Tibial artery (tissue), 4 donors: ENCODE results near the gene SCN1A.

ENCODE experiments used
- DNase-seq, 2 donors: peaks; one replicate each; pipeline ENCODE4 v3.0.0-alpha.2; 2019
- H3K27ac ChIP-seq, 2 donors: fragments of 200-600 bp; sonication (generic) in 1 of 2; 1 replicate in 1 of 2; 2 replicates in 1 of 2; pipeline ENCODE4 v1.5.1; 2018 to 2019; ENCODE audit warnings: mild to moderate bottlenecking in 1 of 2
- H3K27me3 ChIP-seq, 2 donors: fragments of 200-600 bp; sonication (generic) in 1 of 2; one replicate each; pipeline versions ENCODE4 v1.5.1 to v1.6.0; 2016 to 2019
- H3K36me3 ChIP-seq, 3 donors: fragments of 200-600 bp; sonication (generic) in 2 of 3; one replicate each; pipeline ENCODE4 v1.5.1; 2016 to 2019; ENCODE audit warnings: mild to moderate bottlenecking in 2 of 3
- H3K4me1 ChIP-seq, 4 donors: fragments of 200-600 bp; sonication (generic) in 2 of 4; 1 replicate in 3 of 4; 2 replicates in 1 of 4; pipeline ENCODE4 v1.5.1; 2016 to 2019
- H3K4me3 ChIP-seq, 2 donors: fragments of 200-600 bp; sonication (generic) in 1 of 2; 1 replicate in 1 of 2; 2 replicates in 1 of 2; pipeline ENCODE4 v1.5.1; 2018 to 2019; ENCODE audit warnings: mild to moderate bottlenecking in 2 of 2
- H3K9me3 ChIP-seq, 3 donors: fragments of 200-600 bp; sonication (generic) in 1 of 3; one replicate each; pipeline ENCODE4 v1.5.1; 2016 to 2019
- CTCF ChIP-seq, 2 experiments: fragments of 200-600 bp in 1 of 2; fragments of 450-650 bp in 1 of 2; IDR thresholded peaks; one replicate each; pipeline ENCODE4 v1.5.1; 2017 to 2019; ENCODE audit warnings: antibody characterized with exemption in 2 of 2, mild to moderate bottlenecking in 1 of 2, moderate library complexity in 1 of 2
- intact Hi-C: fragments of 100-400 bp; cut with DNase I; formaldehyde crosslinking; loops from one replicate; pipeline ENCODE4 v1.15.0; 2023; ENCODE audit warnings: low total_unique reads

The SCN1A gene

DNA sequence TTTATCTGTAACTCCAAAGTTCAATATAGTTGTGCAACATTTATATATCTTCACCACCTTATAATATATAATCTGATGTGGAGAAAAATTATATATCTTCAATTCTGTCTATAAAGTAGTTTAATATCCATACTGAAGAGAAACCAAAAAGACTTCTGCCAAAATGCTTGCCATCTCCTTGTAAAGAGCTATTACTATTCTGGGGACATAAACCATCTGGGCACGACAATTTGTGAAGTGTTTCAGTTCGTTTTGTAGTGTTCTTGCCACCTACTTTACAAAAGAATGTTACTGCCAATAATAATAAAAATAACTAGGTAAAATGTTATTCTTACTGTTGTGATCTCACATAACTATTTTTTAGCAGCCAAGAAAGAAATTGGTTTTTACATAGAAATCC lies 45.1 kb downstream of the SCN1A start:
- H3K36me3 ChIP-seq: no peaks in the 10 kb centered on the region
- no peaks in the 10 kb centered on the region for H3K27me3 ChIP-seq
- no peak for TF ChIP-seq CTCF (IDR thresholded peaks at IDR 0.05)
- DNase-seq: no peak
- no peak overlapping the region for H3K27ac ChIP-seq
- no peaks in the 10 kb centered on the region for H3K9me3 ChIP-seq
- H3K4me3 ChIP-seq: no peak overlapping the region
- intact Hi-C loops: no loop called here
- no peaks in the 10 kb centered on the region for H3K4me1 ChIP-seq

DNA sequence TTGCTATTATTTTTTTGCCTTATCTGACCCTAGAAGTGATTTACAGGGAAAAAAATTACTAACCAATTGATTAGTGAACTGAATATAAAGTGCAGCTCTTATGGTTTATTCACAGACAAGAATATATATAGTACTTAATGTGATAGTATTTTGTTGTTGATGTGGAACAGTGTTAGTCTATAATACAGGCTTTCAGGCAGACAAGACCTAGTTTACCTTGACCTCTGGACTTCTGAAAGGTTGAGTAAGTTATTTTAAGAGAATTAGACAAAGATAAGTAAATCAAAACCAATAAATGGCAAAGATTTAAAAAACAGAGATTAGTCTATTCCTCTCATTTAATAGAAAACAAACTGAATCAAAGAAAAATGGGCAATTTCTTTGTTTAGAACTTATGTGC lies 46.0 kb downstream of the SCN1A start:
- Histone ChIP-seq H3K4me3 (no peak overlapping the region), H3K27ac (no peak overlapping the region), H3K27me3 (no peaks in the 10 kb centered on the region), H3K9me3 (no peaks in the 10 kb centered on the region), H3K4me1 (no peaks in the 10 kb centered on the region), H3K36me3 (no peaks in the 10 kb centered on the region)
- DNase-seq: no peak
- intact Hi-C loops: no loop called here
- no peak for TF ChIP-seq CTCF (IDR thresholded peaks at IDR 0.05)

DNA sequence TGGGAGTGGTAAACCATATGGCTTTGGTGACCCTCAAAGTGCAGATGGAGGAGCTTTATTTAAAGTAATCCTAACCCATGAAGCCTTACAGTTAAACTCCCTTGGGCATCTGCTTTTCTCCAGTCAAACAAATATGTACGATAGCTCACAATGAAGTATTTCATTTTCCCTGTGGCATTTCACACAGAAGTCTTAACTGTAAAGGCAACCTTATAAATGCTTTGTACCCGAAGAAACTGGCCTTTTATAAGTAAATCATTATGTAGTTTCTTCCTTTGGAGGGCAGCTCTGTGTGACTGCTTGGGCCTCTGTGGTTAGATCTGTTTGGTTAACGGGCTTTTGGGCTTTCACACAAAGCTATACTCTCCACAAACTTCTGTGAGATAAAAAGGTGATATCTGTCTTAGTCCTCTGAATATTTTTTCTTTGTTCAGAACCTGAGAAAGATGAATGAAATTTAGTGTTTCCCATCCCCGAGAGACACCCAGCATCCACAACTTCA lies 46.6 kb downstream of the SCN1A start:
- no peaks in the 10 kb centered on the region for H3K4me1 ChIP-seq
- no peak overlapping the region for H3K27ac ChIP-seq
- H3K9me3 ChIP-seq: no peaks in the 10 kb centered on the region
- TF ChIP-seq CTCF (IDR thresholded peaks at IDR 0.05): no peak
- no peaks in the 10 kb centered on the region for H3K27me3 ChIP-seq
- intact Hi-C loops: no loop called here
- H3K4me3 ChIP-seq: no peak overlapping the region
- no peaks in the 10 kb centered on the region for H3K36me3 ChIP-seq
- DNase-seq: no peak

- TF ChIP-seq CTCF (IDR thresholded peaks at IDR 0.05): no peak
- Histone ChIP-seq H3K4me1 (no peaks in the 10 kb centered on the region), H3K27ac (no peak overlapping the region), H3K36me3 (no peaks in the 10 kb centered on the region), H3K4me3 (no peak overlapping the region), H3K9me3 (no peaks in the 10 kb centered on the region), H3K27me3 (no peaks in the 10 kb centered on the region)
- intact Hi-C loops: no loop called here
- DNase-seq: no peak
These were observed 53.4 kb downstream of the SCN1A start for GRCh38 chr2:166074430-166074829.

DNA sequence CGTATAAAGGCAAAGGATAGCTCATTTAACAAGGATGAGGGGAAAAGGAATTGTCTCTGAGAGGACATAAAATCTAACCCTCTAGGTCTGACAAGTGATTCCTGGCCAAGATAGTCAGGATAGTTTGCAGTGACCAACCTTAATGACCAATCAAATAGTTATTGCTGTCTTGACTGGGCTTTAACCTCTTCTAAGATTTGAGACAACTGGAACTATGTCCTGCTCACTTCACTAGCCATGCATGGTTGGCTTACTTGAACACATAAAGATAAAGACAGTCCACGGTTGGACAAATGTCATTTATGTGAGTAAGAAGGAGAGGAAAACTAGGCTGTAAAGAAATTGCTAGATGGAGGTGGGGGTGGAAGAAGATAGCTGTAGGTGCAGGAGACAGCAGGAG lies 53.8 kb downstream of the SCN1A start:
- no peaks in the 10 kb centered on the region for H3K36me3 ChIP-seq
- no peak for DNase-seq
- H3K27ac ChIP-seq: no peak overlapping the region
- H3K4me1 ChIP-seq: no peaks in the 10 kb centered on the region
- H3K4me3 ChIP-seq: no peak overlapping the region
- no peaks in the 10 kb centered on the region for H3K9me3 ChIP-seq
- intact Hi-C loops: no loop called here
- TF ChIP-seq CTCF (IDR thresholded peaks at IDR 0.05): no peak
- H3K27me3 ChIP-seq: no peaks in the 10 kb centered on the region

DNA sequence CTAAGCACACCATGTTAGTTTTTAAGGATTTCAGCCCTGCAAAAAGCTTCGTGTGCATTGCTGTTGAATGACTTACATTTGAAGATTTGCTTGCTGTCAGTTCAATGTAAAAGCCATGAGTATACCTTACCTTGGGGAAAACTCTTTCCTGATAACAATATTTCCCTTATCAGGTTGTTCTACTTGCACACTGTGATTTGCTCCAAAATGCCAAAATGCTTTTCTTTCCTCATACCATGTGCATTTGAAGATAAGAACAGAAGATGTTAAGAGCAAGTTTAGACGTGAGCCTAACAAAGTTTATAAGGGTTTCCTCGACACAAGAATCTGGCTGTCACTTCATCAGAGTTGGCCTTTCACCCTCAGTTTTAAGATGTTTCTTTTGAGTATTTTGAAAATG lies 57.6 kb downstream of the SCN1A start:
- no peaks in the 10 kb centered on the region for H3K9me3 ChIP-seq
- H3K27ac ChIP-seq: no peak overlapping the region
- no peaks in the 10 kb centered on the region for H3K36me3 ChIP-seq
- no peaks in the 10 kb centered on the region for H3K4me1 ChIP-seq
- no peak for DNase-seq
- no peak for TF ChIP-seq CTCF (IDR thresholded peaks at IDR 0.05)
- no peaks in the 10 kb centered on the region for H3K27me3 ChIP-seq
- intact Hi-C loops: no loop called here
- no peak overlapping the region for H3K4me3 ChIP-seq
